PC-9 (cell line): ENCODE measurements around the gene B4GALNT1.

Experiments used
- EZH2 ChIP-seq: fragments of 200-600 bp; sonication (generic); IDR thresholded peaks from 2 replicates; pipeline ENCODE4 v1.8.0; 2017; ENCODE audit warnings: antibody characterized with exemption, low read depth
- TF ChIP-seq, protein P1 (sequence below): fragments of 200-600 bp; sonication (generic); conservative IDR thresholded peaks from 2 replicates; pipeline ENCODE4 v1.6.1; 2017; ENCODE audit warnings: mixed run types, antibody characterized with exemption, mild to moderate bottlenecking, moderate library complexity

DNA sequence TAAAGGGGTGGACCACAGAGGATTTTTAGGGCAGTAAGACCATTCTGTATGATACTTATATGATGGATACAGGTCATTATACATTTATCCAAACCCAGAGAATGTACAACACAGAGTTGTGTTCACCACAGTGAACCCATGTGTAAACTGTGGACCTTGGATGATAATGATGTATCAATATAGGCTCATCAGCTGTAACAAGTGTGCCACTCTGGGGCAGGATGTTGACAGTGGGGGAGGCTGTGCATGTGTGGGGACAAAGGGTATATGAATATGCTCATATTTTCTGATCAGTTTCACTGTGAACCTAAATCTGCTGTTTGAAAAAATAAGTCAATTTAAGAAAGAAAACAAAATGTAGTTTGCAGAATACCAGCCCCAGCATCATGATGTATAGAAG lies 46.7 kb upstream of the B4GALNT1 start:
- TF ChIP-seq, protein P1, sequence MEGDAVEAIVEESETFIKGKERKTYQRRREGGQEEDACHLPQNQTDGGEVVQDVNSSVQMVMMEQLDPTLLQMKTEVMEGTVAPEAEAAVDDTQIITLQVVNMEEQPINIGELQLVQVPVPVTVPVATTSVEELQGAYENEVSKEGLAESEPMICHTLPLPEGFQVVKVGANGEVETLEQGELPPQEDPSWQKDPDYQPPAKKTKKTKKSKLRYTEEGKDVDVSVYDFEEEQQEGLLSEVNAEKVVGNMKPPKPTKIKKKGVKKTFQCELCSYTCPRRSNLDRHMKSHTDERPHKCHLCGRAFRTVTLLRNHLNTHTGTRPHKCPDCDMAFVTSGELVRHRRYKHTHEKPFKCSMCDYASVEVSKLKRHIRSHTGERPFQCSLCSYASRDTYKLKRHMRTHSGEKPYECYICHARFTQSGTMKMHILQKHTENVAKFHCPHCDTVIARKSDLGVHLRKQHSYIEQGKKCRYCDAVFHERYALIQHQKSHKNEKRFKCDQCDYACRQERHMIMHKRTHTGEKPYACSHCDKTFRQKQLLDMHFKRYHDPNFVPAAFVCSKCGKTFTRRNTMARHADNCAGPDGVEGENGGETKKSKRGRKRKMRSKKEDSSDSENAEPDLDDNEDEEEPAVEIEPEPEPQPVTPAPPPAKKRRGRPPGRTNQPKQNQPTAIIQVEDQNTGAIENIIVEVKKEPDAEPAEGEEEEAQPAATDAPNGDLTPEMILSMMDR, result no peak
- TF ChIP-seq EZH2, result no peak
